ENCODE data around the gene TSHR.

GRCh38 chr14:81031488-81031887, 76.1 kb downstream of the TSHR start:
- no peak for TF ChIP-seq CTCF (IDR thresholded peaks at IDR 0.05; ENCODE audit: low read depth, low read length, poor library complexity, severe bottlenecking)
- no peak for TF ChIP-seq EZH2phosphoT487 (IDR thresholded peaks at IDR 0.05; ENCODE audit: borderline replicate concordance, low read length)

Measured in DOHH2 (cell line).